Measurements from ENCODE around the gene SOX6.
"Not testable (repeated sequence)": the region's sequence is repeated elsewhere in the genome, so short reads cannot be mapped to it uniquely, and the experiment has no call there.

Gene SOX6

DNA sequence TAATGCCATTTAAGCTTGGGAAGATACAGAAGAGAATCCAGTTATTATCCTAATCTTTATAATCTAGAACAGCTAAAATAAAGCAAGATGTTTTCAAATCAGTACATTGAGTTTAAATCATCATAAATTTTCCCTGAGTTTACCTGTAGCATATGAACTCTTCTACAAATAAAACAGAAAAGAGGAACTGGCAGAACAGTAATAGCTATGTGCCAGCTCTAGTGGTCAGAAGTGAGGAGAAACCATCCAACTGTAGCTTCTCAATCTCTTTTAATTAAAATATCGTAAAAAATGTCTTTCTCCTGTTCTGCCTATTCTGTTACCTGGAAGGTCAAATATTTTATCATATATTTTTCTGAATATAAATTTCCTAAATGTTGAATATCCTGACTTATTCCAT, 266.9 kb downstream of the SOX6 start:
- DNase-seq: no peak

DNA sequence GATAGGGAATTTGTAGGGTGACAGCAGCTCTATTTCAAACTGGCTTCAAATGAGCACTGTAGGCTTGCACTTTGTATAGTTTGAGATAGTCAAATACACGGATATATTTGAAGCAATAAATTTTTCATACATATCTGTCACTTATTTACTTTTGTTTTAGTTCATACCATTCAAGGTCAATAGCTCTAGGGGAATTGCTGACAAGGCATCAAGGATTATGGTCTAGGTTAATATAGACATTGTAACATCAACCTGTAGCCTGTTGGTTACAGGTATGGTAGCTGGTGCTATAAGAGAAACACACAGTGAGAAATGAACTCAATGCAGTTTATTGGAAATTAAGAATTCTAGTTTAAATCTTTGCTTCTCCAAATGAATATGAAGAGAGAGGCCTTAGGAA, 267.6 kb downstream of the SOX6 start:
- no peak for DNase-seq

DNA sequence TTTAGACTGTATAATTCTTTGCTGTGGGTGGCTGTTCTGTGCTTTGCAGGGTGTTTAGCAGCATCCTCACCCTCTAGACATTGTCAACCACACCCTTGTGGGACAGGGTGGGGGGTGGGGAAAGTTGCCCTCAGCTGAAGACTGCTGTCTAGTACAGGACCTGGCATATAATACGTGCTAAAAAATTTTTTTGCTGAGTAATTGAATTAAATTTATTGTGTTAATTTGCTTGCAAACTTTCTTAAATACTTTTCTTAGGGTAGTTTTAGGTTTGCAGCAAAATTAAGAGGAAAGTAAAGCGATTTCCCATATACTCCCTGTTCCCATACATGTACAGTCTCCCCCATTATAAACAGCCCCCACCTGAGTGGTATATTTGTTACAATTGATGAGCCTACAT, 268.5 kb downstream of the SOX6 start:
- no peak for DNase-seq

DNA sequence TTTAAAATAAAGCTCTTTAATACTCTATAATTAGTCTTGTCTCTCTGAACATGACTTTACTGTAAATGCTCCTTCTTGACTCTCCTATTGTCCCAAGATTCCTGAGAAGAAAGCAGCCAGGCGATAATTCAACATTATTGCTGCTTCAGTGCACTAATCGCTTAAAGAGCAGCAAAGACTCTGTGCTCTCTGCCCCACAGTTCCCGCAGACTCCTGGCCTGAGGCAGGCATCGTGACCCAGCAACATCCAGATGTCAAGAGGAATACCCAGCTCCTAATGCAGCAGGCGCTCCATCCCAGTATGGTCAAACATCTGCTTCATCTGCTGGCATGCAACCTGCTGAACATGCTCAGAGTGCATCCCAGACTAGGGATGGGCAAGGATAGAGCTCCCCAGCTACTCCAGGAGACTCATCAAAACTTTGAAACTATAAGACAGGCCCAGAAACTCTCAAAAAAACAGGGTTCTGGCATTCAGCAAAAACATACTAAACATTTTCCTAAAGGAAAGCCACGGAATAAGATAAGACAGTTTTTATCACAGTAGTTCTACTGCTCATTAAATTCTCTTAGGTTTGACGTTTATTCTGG, 270.0 kb downstream of the SOX6 start:
- peak in 2 of 14 donors; percentile 5 to 40 for DNase-seq

DNA sequence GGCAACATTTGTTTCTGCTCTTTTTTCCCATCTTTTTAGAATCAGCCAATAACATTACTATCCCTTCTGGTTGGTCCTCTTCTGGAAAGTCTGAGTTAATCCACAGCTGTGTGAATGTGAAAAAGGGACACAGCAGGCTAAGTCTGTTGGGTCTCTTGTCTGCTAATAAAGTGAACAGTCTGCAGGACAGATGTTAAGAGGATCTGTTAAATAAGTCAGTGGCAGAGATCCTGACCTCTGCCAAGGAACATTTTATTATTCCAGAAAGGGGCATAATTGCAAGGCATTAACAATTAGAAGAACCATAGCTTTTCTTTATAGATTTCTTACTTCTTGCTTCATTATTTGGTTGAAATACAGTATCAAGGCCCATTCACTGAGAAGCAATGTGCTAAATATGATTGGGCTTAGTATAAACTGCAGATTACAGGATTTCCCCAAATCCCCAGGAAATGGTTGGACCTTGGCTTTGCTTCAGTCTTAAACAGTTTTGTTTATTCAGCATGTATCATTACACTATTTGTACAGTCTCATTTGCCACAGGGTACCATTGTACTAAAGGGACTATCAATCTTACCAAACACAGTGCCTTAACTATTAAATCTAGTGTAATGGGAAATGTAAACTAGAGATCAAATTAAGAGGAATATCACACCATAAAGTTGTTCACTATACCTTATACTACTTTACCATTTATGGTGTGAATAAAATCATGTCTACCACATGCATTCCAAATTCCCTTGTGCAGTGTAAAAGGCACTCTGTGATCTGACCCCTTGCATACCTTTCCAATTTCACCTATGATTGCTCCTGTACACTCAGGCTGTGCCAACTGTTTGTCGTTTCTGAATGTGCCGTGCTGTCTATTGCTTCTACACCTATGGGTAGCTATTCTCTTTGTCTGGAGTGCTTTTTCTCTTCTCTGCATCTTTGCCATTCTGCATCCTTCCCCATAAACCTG, 274.0 kb downstream of the SOX6 start:
- DNase-seq: no peak

DNA sequence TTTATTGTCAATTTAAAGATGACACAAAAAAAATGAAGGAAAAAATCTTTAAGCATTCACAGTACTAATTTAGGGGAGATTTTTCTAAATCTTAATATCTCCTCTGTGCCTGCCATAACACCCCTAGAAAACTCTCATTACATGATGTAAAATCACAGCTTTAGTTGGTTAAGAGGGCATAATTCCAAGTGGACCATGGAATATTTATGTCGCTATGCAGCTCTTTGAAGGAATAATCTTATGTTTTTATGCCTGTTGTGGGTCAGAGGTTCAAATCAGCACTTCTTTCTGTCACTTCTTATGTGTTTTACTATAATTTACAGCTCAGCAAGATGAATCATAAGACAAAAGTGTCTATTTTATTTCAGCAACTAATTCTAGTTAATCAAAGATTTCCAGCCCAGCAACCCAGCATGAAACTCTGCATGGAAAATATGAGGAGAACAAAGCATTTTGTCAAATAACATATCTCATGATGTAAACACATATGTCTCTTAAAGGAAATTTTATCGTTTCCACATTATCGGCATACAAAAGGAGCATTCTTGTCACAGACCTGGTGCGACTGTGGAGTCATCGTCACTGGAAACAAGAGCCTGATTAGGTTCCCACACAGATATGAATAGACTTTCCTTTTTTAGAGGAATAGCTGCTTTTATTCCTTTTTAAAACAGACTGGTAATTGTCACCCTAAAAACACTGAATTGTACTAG, 274.8 kb downstream of the SOX6 start:
- no peak for DNase-seq

DNA sequence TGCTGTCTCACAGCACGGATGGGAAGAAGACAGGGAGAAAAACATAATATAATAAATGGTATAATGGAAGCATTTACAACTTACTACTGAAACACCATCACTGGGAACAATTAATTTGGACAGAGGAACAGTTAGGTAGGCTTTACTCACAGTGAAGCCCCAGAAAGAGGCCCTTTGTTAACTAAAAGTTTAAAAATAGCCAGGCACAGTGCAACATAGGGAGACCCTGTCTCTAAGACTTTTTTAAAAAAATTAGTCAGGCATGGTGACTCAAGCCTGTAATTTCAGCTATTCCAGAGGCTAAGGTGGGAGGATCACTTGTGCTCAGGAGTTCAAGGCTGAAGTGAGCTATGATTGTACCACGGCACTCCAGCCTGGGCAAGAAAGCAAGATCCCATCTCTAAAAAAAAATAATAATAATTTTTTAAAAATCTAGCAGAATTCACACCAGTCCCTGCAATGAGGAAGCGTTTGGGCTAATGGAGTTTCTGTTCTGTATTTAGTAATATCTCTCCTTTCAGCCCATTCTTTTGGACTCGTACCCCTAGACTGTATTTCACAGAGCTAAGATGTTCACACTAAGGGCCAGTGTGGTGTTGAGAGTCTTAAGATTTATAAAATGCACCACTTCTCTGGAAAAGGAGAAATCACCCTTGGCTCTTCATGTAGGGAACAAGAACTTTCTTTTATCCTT, 275.5 kb downstream of the SOX6 start:
- DNase-seq: no peak

DNA sequence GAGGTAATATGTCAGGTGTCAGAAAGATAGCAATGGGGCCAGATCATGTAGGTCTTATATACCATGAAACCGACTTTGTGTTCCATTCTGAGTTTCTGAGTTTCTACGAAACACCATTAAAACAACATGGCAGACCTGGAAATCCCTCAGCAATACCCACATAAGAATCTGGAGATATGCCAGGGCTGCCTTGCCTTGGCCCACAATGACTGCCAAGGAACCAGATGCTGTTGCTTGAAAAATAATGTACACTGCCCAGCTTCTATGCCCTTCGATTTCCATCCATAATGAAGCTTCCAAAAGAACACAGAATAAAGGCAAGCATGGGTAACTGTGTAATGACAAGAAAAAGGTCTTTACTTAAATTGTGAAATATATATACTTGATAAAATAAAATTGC, 277.4 kb downstream of the SOX6 start:
- DNase-seq: no peak

DNA sequence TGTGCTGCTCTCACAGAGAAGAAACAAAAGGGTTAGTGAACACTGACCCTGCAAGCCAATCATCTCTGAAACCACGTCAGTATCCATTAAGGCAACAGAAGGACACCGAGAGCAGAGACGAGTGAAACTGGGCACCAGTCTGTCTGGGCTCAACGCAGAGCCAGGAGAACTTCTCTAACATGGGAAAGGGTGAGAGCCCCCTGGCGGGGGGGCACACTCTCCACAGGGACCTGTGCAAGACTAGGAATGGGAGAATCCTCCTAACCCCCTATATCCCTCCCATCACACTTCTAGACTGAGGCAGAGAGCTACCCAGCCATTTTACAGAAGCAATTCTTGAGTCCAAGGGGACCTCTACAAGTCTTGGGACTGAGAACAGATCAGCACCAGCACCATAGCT, 285.8 kb downstream of the SOX6 start:
- no peak for DNase-seq

DNA sequence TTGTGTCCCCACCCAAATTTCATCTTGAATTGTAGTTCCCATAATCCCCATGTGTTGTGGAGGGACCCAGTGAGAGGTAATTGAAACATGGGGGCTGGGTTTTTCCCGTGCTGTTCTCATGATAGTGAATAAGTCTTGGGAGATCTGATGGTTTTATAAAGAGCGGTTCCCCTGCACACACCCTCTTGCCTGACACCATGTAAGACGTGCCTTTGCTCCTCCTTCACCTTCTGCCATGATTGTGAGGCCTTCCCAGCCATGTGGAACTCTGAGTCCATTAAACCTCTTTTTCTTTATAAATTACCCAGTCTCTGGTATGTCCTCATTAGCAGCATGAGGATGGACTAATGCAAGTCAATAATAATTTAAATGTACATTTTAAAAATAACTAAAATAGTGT, 289.1 kb downstream of the SOX6 start:
- DNase-seq: not testable (repeated sequence)

DNA sequence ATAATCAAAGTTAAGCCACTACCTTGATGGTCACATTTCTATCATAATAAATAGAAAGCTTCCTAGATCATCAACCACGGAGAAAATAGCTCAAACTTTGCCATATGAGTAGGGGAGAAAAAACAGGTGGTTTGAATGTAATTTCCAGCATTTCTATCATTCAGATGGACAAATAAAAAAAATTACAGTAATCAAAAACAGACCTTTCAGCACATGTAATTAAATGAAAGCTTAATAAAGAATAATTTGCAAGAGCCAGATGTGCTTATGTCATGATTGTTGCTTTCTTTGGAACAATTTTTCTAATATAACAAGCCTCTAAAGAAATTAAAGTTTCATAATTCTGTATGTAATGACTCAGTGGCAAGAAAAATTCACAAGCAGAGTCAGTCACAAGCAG, 297.0 kb downstream of the SOX6 start:
- no peak for DNase-seq

DNA sequence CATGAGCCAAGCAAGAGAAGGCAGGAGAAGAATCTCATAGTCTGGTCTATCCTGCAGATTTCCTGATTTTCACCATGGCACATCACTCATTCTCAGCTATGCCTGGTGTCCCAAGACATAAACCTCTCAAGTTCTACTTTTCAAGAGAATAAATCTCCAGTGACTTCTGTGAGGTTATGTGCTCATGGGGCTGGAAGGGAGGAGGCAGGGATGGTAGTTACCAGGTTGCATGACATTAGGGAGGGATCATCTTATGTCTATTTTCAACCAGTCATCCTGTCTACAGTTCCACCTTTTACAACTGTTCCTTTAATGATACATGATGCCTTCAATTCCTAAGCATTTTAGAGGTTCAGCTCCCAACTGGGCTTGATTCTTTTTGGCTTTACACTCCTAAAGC, 297.7 kb downstream of the SOX6 start:
- DNase-seq: no peak

DNA sequence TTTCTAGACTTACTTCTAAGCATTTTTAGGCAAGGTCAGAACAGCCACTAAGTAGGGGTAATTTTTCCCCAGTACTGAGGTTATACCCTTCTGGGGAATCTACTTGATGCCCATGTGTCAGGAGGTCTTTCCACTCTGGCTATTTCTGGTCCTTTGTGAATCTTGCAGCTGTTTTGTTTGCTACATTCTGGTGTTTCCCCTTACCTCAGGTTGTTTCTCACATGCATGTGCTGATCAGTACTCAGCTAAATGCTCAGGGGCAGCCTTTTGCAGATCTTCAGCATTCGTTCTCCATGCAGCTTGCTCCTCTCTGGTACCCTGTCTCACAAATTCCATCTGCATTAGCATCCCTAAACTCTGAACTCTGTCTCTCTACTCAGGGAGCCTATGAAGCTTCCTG, 303.6 kb downstream of the SOX6 start:
- DNase-seq: no peak

DNA sequence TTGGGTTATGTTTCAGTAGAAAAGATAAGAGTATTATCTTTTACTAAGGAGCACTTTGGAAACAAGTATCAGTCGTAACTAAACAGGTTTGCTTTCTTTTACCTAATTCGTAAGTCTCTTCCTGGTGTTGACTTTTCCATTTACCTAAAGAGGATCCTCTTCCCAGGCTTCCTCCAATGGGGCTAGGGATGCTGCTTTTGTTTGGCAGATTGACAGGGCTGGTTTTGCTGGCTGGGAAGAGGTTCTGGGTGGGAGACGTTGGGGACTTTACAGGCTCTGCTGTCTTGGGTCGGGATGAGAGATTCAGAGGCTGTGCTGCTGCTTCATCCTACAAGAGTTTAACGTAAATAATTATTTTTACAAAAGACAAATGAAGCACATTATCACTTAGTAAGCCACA, 306.7 kb downstream of the SOX6 start:
- DNase-seq: no peak

DNA sequence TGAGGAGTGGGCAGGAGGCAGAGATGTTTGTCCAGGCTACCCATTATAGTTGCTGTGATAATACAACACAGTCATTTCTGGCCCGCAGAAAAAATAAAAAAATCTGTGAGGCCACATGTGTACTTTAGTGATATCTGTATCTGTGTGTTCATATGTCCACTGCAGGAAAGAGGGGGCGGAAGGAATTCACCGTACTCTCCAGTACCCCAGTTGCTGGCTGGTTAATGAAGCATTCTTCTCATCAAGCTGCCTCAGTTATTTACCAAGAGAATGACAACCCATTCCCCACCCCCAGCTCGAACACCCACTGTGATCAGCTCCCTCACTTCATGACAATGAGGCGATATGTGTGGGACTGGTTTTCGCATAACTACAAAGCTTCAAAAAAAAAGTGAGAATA, 309.3 kb downstream of the SOX6 start:
- no peak for DNase-seq

DNA sequence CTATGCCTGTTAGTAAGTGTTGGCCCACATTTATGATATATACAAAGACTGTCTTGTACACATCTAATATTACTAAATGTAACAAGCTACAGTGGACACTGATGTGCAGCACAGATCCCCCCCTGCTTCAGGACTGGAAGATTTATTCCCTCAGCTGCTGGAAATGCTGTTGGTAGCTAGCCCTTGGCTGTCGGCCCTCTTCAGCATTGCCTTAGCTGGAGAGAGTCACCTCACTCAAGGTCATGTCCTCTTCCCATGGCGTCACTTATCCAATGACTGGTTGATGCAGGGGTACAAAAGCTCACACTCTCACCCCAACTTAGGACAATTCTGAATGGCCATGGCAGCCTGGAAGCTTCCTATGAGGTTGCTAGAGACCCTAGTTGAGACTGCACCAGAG, 312.7 kb downstream of the SOX6 start:
- DNase-seq: peak in 1 of 14 donors; percentile 3

DNA sequence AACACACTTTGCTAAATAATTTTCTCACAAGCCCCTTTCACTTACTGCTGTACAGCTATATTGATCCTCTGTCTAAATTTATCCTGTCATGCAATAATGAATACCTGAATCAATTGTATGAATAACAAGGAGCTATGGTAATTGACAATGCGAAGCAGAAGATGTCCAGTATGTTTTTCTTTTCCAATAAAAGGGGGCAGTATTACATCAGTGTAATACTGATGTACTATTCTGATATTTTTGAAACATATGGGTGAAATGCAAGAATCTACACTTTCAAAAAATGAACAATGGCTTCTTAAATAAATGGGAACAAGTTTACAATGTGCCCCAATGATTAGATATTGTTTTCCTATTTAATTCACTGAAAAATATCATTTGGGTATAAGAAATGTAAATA, 315.1 kb downstream of the SOX6 start:
- DNase-seq: no peak

DNA sequence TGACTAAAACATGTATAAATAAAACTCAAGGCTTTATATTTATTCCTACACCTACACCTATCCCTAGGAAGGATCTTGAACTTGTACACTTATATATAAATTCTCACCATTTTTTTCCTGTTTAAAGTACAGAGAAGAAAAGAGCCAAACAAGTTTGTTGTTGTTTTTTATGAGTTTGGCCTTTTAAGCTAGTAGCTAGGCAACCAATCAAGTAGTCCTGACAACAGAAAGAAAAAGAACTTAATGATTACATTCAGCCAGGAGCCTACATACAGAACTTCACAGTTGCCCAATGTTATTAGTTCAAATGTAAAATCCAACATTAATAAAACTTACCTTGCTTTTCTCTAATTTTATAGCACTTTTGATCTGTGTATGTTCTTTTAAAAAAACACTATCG, 316.2 kb downstream of the SOX6 start:
- DNase-seq: no peak

DNA sequence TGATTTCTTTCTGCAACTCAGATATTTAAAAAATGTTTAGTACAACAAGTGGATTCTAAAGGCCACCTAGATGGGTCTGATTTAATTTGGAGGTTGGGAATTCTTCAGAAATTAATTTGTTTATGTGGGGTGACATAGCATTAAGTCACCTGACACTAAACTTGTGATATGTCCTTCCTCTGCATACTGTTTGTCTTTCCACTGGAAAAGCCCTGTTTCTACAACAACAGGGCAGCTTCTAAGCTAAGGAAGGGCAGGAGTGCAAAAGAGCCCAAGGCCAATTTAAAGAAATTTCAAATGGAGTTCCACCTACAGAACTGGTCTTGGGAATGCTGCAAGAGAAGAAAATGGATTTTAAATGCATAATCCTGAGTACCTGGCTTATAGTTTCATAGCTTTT, 319.2 kb downstream of the SOX6 start:
- no peak for DNase-seq

DNA sequence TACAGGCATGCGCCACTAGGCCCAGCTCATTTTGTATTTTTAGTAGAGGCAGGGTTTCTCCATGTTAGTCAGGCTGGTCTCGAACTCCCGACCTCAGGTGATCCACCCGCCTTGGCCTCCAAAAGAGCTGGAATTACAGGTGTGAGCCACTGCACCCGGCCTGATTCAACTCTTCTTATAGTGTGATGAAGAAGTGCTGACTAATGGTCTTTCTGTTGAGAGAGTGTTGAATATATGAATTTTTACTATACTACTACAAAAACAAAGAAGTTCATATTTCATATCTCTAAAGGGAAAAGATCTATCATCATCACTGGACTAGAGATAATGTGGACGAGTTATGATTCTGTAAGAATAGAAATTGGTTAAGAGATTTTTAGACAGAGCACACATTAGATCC, 320.1 kb downstream of the SOX6 start:
- DNase-seq: no peak

DNA sequence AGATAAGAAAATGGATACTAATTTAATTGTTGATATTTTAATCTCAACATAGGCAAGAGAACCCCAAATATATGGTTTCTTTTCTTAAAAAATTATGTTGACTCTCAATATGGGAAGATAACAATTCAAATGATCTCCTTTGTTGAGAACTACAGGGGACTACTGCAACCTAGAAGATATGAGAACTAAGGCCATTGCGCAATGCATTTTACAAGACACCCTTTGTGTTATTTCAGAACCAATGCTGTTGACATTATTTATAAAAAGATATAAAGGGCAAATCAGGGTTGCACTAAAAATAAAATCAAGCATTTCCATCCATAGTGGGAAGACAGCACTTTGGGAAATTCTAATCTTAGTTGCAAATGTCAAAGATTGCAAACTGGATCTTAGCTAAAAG, 322.3 kb downstream of the SOX6 start:
- no peak for DNase-seq

DNA sequence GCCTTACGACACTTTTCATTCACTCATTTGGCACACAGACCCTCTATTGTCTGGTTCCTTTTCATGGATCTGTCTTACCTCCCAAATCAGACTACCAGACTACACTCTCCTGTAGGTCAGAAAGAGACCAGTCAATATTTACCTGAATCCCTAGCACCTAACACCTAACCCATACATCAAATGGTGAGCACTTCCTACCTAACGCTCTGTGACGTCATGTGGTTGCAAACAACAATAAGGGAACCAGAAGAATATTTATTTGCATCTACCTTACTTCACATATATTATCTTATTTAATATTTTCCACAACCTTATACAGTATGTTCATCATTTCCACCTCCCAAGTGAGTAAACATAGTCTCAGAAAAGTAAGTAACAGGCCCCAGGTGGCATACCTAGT, 323.4 kb downstream of the SOX6 start:
- DNase-seq: no peak

DNA sequence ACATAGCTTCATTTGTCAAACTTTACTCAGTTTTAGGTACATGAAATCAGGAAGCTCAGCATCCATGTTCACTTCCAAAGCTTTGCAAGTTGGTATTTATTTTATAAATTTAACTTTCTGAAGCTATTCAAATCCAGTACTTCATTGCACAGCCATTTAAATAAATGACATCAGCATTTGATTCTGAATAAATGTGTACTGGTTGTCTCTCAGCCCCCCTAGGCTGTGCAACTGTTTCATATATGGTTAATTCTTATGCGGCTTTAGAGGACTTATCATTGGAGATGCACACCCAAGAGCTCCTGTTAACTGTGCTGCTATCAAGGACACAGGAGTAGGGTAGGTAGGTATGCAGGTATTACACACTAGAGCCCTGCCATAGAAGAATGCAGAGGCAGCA, 325.1 kb downstream of the SOX6 start:
- no peak for DNase-seq
